Skin epidermis (tissue), 12 donors: ENCODE results near the gene SBK1.
A peak's percentile ranks its signal among the peaks of the same experiment; 100 is the strongest.

ENCODE experiments used
- H3K27ac ChIP-seq, 21 experiments: fragments of 200-600 bp; sonication (generic) in 11 of 21; one replicate each; pipeline ENCODE4 v1.5.0; 2020; ENCODE audit warnings: mild to moderate bottlenecking in 3 of 21, inconsistent platforms in 2 of 21, moderate library complexity in 2 of 21
- H3K4me3 ChIP-seq, 7 experiments: fragments of 200-600 bp; sonication (generic) in 2 of 7; one replicate each; pipeline ENCODE4 v1.5.0; 2020; ENCODE audit warnings: inconsistent platforms in 2 of 7, mild to moderate bottlenecking in 2 of 7, moderate library complexity in 1 of 7

Gene SBK1

DNA sequence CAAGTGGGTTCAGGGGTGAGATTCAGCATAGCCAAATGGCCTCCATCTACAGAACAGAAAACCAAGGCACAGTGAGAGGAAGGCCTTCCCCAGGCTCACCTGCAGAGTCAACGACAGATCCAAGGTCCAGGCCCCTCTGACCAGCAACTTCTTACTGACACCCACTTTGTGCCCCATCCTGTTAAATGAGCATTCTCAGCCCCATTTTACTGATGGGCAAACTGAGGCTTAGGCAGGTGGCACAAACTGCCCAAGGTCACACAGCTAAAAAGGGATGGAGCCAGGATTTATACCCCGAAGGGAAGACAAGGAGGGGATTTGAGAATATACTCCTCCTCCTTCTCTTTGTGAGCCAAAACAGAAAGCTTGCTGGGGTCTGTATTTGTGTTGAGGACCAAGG lies 9.3 kb downstream of the SBK1 start:
- Histone ChIP-seq H3K27ac (no peak overlapping the region), H3K4me3 (no peak overlapping the region)

- H3K27ac ChIP-seq, result no peak overlapping the region
- H3K4me3 ChIP-seq, result no peak overlapping the region
Observed at GRCh38 chr16:28303132-28303531, 10.8 kb downstream of the SBK1 start.

DNA sequence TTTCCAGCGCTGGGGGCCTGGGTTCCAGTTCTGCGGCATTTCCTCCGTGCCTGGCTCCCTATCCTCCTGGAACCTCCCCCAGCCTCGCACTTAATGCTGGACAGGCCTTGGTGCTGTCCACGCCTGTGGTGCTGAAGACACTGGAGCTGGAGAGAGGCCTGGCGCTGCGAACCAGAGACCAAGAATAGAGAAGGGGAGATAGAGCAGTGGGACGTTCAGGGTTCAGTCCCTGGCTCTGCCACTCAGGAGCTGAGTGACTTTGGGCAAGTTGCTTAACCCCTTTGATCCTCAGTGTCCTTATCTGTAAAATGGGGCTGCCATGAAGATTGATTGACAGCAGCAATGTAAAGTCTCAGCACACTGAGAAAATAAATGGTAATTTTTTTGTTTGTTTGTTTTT lies 11.9 kb downstream of the SBK1 start:
- Histone ChIP-seq H3K27ac (no peak overlapping the region), H3K4me3 (no peak overlapping the region)

GRCh38 chr16:28307936-28308335 lies 15.6 kb downstream of the SBK1 start:
- Histone ChIP-seq H3K4me3 (no peak overlapping the region), H3K27ac (no peak overlapping the region)

- no peak overlapping the region for H3K4me3 ChIP-seq
- H3K27ac ChIP-seq, result peak overlapping the region in 5 of 21 experiments; percentile 68 to 91 (median 77)
Observed at GRCh38 chr16:28308794-28309584, 16.7 kb downstream of the SBK1 start.

GRCh38 chr16:28309811-28310311 lies 17.5 kb downstream of the SBK1 start:
- peak overlapping the region in 10 of 21 experiments; percentile 20 to 91 (median 72) for H3K27ac ChIP-seq

GRCh38 chr16:28310796-28311195 lies 18.5 kb downstream of the SBK1 start:
- peak overlapping the region in 6 of 21 experiments; percentile 68 to 91 (median 78) for H3K27ac ChIP-seq
- no peak overlapping the region for H3K4me3 ChIP-seq

More at GRCh38 chr16:28309811-28310311, 17.5 kb downstream of the SBK1 start:
- no peak overlapping the region for H3K4me3 ChIP-seq

- H3K4me3 ChIP-seq, result no peak overlapping the region
Observed at GRCh38 chr16:28311413-28311812, 19.1 kb downstream of the SBK1 start.

DNA sequence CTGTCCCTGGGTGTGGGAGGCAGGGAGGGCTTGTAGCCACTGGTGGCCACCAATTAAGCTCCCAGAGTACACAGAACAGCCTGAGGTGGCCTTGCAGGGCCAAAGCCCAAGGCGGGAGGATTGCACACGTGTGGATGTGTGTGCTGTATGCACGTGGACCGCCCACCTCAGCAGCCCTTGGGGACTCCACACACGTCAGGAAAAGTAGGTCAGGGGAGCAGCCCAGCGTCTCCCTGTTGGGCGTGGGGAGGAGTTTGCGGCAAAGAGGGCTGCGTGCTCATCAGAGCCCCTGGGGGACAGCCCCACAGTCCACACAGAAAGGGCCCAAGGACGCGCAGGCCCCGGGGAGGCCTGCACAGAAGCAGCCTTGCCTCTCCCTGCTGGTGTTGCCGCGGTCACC lies 19.6 kb downstream of the SBK1 start:
- H3K27ac ChIP-seq, result peak overlapping the region in 2 of 21 experiments; percentile 77 to 91
- H3K4me3 ChIP-seq, result no peak overlapping the region

More at GRCh38 chr16:28311413-28311812, 19.1 kb downstream of the SBK1 start:
- peak overlapping the region in 5 of 21 experiments; percentile 68 to 91 (median 77) for H3K27ac ChIP-seq

DNA sequence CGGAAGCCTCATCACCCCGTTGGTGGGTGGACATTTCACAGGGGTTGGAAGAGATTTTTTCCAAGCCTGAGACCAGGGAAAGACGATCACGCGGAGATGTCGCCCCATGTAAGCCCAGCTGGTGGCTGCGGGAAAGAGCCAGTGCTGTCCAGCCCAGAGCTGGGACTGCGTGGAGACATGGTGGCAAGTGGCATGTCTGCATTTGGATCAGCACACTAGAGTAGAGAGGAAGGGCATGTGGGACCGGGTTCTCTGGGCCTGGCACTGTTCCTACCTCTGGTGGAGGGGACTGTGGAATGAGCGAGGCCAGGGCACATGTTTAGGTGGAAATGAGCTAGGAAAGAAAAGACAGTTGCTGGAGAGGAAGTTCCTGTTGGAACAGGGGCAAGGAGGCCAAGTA lies 20.0 kb downstream of the SBK1 start:
- Histone ChIP-seq H3K4me3 (no peak overlapping the region), H3K27ac (peak overlapping the region in 1 of 21 experiments; percentile 91)

GRCh38 chr16:28313587-28313986 lies 21.3 kb downstream of the SBK1 start:
- no peak overlapping the region for H3K4me3 ChIP-seq
- no peak overlapping the region for H3K27ac ChIP-seq

DNA sequence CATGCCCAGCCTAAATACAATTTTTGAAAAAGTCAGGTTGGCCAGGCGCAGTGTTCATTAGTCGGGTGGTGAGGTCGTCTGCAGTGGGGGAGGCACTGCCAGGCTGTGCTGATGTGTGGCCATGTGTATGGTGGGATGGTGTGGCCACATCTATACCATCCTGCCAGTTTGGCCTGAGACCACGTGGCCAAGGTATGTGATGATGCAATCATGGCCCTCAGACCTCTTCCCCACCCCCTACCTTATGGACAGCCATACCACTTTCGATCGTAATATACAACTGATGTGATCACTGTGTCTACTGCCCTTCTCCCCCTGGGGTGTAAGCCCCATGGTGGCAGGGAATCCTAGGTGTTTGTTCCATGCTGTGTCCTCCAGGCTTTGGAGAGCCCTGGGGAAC lies 23.7 kb downstream of the SBK1 start:
- no peak overlapping the region for H3K27ac ChIP-seq

DNA sequence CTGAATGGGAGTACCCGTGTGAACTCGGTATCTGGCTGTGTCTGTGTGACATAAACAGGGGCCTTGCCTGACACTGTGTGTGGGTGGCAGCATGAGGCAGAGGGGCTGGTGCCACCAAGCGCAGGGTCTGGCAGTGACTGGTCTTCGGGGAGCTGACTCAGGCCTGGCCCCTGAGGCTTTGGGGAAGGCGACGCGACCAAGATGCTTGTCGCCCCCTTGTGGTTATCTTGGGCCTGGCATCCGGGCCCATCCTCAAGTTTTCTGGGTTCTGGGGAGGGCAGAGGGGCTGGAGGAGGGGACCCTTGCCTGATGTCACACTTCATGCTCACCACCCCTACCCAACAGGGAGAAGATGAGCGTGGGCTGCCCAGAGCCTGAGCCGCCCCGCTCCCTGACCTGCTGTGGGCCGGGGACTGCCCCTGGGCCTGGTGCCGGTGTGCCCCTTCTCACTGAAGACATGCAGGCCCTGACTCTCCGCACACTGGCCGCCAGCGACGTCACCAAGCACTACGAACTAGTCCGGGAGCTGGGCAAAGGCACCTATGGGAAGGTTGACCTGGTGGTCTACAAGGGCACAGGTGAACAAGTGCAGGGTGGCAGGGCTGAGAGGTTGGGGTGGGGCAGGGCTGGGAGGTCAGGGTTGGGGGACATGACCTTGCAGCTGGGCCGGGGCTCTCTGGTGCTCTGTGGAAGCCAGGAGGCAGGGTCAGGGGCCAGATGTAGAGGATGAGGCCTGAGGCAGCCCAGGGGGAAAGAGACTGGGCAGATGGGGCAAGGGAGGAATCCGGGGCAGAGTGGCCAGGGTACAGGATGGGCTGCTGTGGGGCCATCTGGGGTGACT lies 24.9 kb downstream of the SBK1 start:
- Histone ChIP-seq H3K4me3 (no peak overlapping the region), H3K27ac (no peak overlapping the region)

More for the DNA sequence above, 23.7 kb downstream of the SBK1 start:
- no peak overlapping the region for H3K4me3 ChIP-seq

- no peak overlapping the region for H3K27ac ChIP-seq
- H3K4me3 ChIP-seq, result no peak overlapping the region
Observed at GRCh38 chr16:28318042-28318744, 25.9 kb downstream of the SBK1 start.

DNA sequence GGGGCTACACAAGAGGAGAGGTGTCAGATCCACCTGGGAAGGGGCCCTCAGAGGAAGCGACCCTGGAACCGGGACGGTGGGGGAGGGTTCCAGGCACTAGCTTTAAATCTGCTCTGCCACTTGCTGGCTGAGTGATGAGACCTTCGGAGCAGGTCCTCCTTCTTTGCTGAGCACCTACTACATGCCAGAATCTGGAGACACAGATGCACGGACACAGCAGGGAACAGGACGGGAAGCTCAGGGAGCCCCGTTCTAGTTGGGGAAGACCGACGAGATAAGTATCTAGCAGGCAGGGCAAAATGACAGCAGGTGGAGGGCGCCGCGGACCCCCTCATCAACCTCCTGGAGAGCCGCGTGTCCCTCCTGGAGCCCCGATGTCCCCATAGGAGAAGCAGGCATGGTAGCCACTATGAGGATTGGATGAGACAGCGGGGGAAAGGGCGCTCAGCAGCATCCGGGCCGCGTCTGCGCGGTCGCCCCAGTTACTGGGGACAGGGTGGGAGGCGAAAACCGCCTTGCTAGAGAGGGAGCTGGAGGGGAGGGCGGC lies 27.2 kb downstream of the SBK1 start:
- Histone ChIP-seq H3K27ac (no peak overlapping the region), H3K4me3 (no peak overlapping the region)

DNA sequence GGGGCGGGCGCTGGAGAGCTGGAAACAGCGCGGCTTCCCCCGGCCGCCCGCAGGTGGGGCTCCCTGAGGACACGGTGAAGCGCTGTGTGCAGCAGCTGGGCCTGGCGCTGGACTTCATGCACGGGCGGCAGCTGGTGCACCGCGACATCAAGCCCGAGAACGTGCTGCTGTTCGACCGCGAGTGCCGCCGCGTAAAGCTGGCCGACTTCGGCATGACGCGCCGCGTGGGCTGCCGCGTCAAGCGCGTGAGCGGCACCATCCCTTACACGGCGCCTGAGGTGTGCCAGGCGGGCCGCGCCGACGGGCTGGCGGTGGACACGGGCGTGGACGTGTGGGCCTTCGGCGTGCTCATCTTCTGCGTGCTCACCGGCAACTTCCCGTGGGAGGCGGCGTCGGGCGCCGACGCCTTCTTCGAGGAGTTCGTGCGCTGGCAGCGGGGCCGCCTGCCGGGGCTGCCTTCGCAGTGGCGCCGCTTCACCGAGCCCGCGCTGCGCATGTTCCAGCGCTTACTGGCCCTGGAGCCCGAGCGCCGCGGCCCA lies 27.8 kb downstream of the SBK1 start:
- H3K27ac ChIP-seq, result no peak overlapping the region

DNA sequence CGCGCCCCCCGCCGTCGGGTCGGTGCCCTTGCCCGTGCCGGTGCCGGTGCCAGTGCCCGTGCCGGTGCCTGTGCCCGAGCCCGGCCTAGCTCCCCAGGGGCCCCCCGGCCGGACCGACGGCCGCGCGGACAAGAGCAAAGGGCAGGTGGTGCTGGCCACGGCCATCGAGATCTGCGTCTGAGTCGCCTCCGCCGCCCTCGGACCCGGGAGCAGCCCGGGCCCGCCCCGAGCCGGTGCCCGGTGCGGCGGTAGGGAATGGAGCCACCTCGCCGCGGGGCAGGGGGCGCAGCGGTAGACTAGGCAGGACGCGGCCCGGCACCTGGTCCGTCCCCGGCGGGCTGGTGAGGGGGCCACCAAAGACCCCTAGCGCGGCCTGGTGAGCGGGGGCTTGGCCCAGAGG lies 28.4 kb downstream of the SBK1 start:
- Histone ChIP-seq H3K4me3 (no peak overlapping the region), H3K27ac (no peak overlapping the region)

More for the DNA sequence above, 27.8 kb downstream of the SBK1 start:
- no peak overlapping the region for H3K4me3 ChIP-seq

DNA sequence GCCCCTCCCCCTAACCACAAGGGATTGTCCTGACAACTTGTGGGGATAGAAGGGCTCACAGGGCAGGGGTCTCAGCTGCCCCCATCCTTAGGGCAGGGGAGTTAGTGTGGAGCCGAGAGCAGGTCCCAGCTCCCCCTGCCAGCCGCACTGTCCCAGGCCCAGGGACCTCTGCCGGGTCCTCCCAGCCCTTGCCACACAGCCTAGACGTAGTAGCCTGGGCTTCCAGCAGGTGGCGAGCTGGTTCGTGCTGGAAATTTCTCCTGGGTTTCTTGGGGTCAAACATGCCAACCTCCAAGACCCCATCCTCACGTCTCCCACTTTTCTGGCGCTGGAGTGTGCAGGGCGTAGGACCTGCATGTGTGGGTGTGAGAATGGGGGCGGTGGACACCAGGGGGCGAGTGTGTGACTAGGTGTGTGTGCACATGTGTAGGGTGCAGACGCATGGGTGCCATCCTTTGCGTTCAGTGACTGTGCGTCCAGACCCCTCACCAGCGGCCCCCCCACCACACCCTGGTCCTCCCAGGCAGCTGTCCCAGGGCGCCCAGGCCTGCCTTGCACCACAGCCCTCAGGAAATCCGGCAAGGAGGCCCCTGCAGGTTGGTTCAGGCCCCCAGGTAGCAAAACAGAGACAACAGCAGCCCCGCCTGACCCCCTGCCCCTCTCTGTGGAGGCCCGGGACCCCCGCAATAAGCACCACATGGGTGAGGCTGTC lies 29.5 kb downstream of the SBK1 start:
- Histone ChIP-seq H3K4me3 (no peak overlapping the region), H3K27ac (no peak overlapping the region)
